Body of pancreas (tissue), 4 donors: Measurements from ENCODE around the gene COL4A2. TPM values are rescaled to one million over a fixed set of nuclear protein-coding genes. Genes with fewer than 3 reads are reported as not detected.

ENCODE experiments used
- ATAC-seq: fragments of 150-250 bp; one replicate; pipeline ENCODE4 v1.9.1; 2016
- DNase-seq, 4 donors: peaks; one replicate each; pipeline ENCODE4 v3.0.0-alpha.2; 2019
- H3K27ac ChIP-seq, 4 donors: fragments of 200-600 bp; sonication (generic); 1 replicate in 3 of 4; 2 replicates in 1 of 4; pipeline versions ENCODE4 v1.5.1 to v1.6.1; 2016 to 2019; ENCODE audit warnings: mild to moderate bottlenecking in 1 of 4, mixed read lengths in 1 of 4, moderate library complexity in 1 of 4
- H3K27me3 ChIP-seq, 2 donors: fragments of 200-600 bp; sonication (generic); one replicate each; pipeline ENCODE4 v1.6.0; 2016; ENCODE audit warnings: mild to moderate bottlenecking in 1 of 2
- H3K36me3 ChIP-seq, 2 donors: fragments of 200-600 bp; sonication (generic); replicated peaks in 1 of 2; 2 replicates each; pipeline ENCODE4 v1.5.1; 2016; ENCODE audit warnings: low read depth in 2 of 2; ENCODE audit not compliant: insufficient read depth in 1 of 2
- H3K4me1 ChIP-seq: fragments of 200-600 bp; sonication (generic); one replicate; pipeline ENCODE4 v1.6.0; 2016
- H3K4me3 ChIP-seq, 2 donors: fragments of 200-600 bp; sonication (generic); 1 replicate in 1 of 2; 2 replicates in 1 of 2; pipeline ENCODE4 v1.5.1; 2016 to 2019
- H3K9me3 ChIP-seq, 3 donors: fragments of 200-600 bp; sonication (generic); 1 replicate in 2 of 3; 2 replicates in 1 of 3; pipeline ENCODE4 v1.5.1; 2016
- POLR2A ChIP-seq, 3 donors: fragments of 450-650 bp; IDR thresholded peaks; one replicate each; pipeline ENCODE4 v1.6.1; 2016; ENCODE audit warnings: antibody characterized with exemption in 3 of 3, mild to moderate bottlenecking in 2 of 3
- WGBS, 2 donors: methylation state at CpG; one replicate each; pipeline ENCODE4 v1.1.5; 2017; 5-methylcytosine and 5-hydroxymethylcytosine counted together
- intact Hi-C: fragments of 100-400 bp; cut with DNase I; formaldehyde crosslinking; loops from one replicate; pipeline ENCODE4 v1.15.1; 2023
- total RNA-seq, 2 donors: library from RNA; depleted of rRNA; stranded (reverse); fragments of >200 nt; gene quantifications; one replicate each; pipeline ENCODE4 v1.1.0, GENCODE V29; 2016
- TF ChIP-seq, protein P1 (sequence below), 7 experiments: fragments of 450-650 bp in 4 of 7; fragments of 200-600 bp in 3 of 7; sonication (generic) in 3 of 7; IDR thresholded peaks; one replicate each; pipeline ENCODE4 v1.5.1; 2016 to 2019; ENCODE audit warnings: antibody characterized with exemption in 7 of 7

COL4A2 gene
- total RNA-seq, 2 donors from 2014 or later = 69.3 to 230 TPM

DNA sequence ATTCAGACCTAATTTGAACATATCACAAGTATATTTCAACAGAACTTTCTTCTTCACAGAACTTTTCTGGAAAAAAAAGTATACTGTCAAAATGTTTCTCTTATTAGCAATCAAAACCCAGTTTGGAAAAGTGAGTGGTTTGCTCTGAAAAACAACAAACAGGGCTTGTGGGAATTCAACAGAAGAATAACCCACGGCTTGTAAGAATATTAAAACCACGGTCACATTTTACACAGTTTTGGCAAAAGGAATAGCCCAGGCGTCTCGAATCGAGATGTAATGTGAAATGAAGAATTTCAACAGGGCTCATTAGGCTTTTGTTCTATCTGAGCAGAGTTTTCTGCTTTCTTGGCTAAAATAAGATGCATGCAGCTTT, 70.7 kb downstream of the COL4A2 start:
- WGBS, 2 donors = 63 to 64% methylated on average over 5 of the region's 5 CpGs
- Histone ChIP-seq H3K27me3 (no peaks in the 10 kb centered on the region), H3K4me1 (no peaks in the 10 kb centered on the region), H3K27ac (no peak overlapping the region), H3K4me3 (no peak overlapping the region), H3K36me3 (no peaks in the 10 kb centered on the region), H3K9me3 (no peaks in the 10 kb centered on the region)
- no peak for TF ChIP-seq POLR2A (IDR thresholded peaks at IDR 0.05)
- TF ChIP-seq, protein P1, sequence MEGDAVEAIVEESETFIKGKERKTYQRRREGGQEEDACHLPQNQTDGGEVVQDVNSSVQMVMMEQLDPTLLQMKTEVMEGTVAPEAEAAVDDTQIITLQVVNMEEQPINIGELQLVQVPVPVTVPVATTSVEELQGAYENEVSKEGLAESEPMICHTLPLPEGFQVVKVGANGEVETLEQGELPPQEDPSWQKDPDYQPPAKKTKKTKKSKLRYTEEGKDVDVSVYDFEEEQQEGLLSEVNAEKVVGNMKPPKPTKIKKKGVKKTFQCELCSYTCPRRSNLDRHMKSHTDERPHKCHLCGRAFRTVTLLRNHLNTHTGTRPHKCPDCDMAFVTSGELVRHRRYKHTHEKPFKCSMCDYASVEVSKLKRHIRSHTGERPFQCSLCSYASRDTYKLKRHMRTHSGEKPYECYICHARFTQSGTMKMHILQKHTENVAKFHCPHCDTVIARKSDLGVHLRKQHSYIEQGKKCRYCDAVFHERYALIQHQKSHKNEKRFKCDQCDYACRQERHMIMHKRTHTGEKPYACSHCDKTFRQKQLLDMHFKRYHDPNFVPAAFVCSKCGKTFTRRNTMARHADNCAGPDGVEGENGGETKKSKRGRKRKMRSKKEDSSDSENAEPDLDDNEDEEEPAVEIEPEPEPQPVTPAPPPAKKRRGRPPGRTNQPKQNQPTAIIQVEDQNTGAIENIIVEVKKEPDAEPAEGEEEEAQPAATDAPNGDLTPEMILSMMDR (IDR thresholded peaks at IDR 0.05) = no peak
- intact Hi-C loops = no loop called here
- DNase-seq (no peak), ATAC-seq (no peak)

DNA sequence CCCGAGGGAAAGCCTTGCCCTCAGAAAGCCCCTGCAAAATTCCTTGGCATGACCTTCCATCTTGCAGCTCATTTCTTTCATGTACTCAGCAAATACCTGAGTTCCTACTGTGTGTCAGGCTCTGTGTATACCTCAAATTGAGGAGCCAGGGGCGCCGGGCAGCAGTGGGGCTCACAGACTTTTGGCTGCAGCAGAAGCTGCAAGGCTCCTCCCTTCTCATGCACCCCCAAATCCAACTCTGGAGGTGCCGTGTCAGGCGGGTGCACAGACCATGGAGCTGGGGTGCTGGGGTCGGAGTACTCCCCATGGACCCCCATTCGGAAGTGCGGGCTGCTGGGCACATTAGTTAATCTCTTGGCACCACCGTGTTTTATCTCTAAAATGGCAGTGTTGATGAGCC, 72.3 kb downstream of the COL4A2 start:
- no peak for DNase-seq

DNA sequence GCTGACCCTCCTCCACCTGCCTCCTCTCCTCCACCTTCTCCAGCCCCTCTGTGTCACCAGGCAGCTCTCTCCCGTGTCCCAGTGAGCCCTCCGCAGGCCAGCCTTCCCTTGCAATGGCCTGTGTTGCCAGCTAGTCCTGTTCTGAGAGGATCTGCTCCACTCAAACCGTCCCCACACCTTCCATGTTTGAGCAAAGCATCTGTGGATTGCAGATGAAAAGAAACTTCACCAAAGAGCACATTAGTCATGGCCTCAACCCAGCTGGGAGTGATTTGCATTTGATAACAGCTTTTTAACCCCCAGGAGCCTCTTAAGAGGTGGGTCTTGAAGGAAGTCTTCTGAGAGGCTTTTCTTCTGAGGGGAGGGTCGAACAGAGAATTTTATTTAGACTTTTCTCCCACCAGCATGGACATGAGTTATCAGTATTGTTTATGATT, 72.8 kb downstream of the COL4A2 start:
- Histone ChIP-seq H3K4me3 (no peak overlapping the region), H3K27ac (no peak overlapping the region), H3K27me3 (no peaks in the 10 kb centered on the region), H3K36me3 (no peaks in the 10 kb centered on the region), H3K4me1 (no peaks in the 10 kb centered on the region), H3K9me3 (no peaks in the 10 kb centered on the region)
- intact Hi-C loops = no loop called here
- no peak for TF ChIP-seq POLR2A (IDR thresholded peaks at IDR 0.05)
- TF ChIP-seq, protein P1 (IDR thresholded peaks at IDR 0.05) = no peak
- WGBS, 2 donors = 26 to 27% methylated on average over 4 of the region's 4 CpGs
- ATAC-seq (no peak), DNase-seq (no peak)

More for the DNA sequence above, 72.3 kb downstream of the COL4A2 start:
- H3K27me3 ChIP-seq = no peaks in the 10 kb centered on the region
- no peaks in the 10 kb centered on the region for H3K9me3 ChIP-seq
- TF ChIP-seq, protein P1 (IDR thresholded peaks at IDR 0.05) = no peak
- TF ChIP-seq POLR2A (IDR thresholded peaks at IDR 0.05) = no peak
- intact Hi-C loops = no loop called here
- no peaks in the 10 kb centered on the region for H3K4me1 ChIP-seq
- H3K36me3 ChIP-seq = no peaks in the 10 kb centered on the region
- 73 to 77% methylated on average over 9 of the region's 9 CpGs for WGBS, 2 donors
- H3K4me3 ChIP-seq = no peak overlapping the region
- ATAC-seq = no peak
- H3K27ac ChIP-seq = no peak overlapping the region

DNA sequence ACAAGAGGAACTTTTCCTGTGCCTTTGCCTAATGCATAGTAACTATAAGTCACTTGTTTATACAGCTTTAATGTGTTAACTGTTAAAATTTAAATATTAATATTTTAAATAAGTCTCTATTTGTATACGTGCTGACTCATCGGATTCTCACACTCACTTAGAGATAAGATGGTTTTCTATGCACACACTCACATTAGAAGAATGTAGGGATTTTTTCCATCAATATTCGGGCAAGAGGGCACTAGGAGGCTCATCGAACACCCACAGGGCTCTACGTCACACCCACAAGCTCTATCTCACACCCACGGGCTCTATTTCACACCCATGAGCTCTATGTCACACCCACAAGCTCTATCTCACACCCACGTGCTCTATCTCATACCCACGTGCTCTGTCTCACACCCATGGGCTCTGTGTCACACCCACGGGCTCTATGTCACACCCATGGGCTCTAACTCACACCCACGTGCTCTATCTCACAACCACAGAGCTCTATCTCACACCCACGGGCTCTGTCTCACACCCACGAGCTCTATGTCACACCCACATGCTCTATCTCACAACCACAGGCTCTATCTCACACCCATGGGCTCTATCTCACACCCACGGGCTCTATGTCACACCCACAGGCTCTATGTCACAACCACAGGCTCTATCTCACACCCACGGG, 73.4 kb downstream of the COL4A2 start:
- ATAC-seq (no peak), DNase-seq (no peak)
- Histone ChIP-seq H3K27me3 (no peaks in the 10 kb centered on the region), H3K4me3 (no peak overlapping the region), H3K36me3 (no peaks in the 10 kb centered on the region), H3K27ac (no peak overlapping the region), H3K9me3 (no peaks in the 10 kb centered on the region), H3K4me1 (no peaks in the 10 kb centered on the region)
- intact Hi-C loops = no loop called here
- no peak for TF ChIP-seq POLR2A (IDR thresholded peaks at IDR 0.05)
- TF ChIP-seq, protein P1 (IDR thresholded peaks at IDR 0.05) = no peak
- WGBS, 2 donors = 47 to 53% methylated on average over 14 of the region's 14 CpGs

DNA sequence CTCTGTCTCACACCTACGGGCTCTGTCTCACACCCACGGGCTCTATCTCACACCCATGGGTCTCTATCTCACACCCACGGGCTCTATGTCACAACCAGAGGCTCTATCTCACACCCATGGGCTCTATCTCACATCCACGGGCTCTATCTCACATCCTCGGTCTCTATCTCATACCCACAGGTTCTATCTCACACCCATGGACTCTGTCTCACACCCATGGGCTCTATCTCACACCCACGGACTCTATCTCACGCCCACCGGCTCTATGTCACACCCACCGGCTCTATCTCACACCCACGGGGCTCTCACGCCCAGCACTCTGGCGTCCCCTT, 73.9 kb downstream of the COL4A2 start:
- H3K4me1 ChIP-seq = no peaks in the 10 kb centered on the region
- intact Hi-C loops = no loop called here
- H3K27ac ChIP-seq = no peak overlapping the region

More for the DNA sequence above, 73.9 kb downstream of the COL4A2 start:
- 75 to 83% methylated on average over 12 of the region's 12 CpGs for WGBS, 2 donors
- Histone ChIP-seq H3K36me3 (no peaks in the 10 kb centered on the region), H3K9me3 (no peaks in the 10 kb centered on the region), H3K27me3 (no peaks in the 10 kb centered on the region), H3K4me3 (no peak overlapping the region)
- DNase-seq (no peak), ATAC-seq (no peak)
- no peak for TF ChIP-seq POLR2A (IDR thresholded peaks at IDR 0.05)
- TF ChIP-seq, protein P1 (IDR thresholded peaks at IDR 0.05) = no peak
